Gastroesophageal sphincter (tissue), 3 donors: ENCODE data around the gene S100B.

ENCODE experiments used
- EP300 ChIP-seq: sonication (generic); formaldehyde crosslinking; IDR thresholded peaks from one replicate; pipeline ENCODE4 v1.6.1; 2017; ENCODE audit warnings: antibody characterized with exemption, mild to moderate bottlenecking
- POLR2A ChIP-seq, 2 donors: fragments of 450-650 bp; IDR thresholded peaks; one replicate each; pipeline ENCODE4 v1.6.1; 2017; ENCODE audit warnings: antibody characterized with exemption in 2 of 2, mild to moderate bottlenecking in 2 of 2, moderate library complexity in 1 of 2
- POLR2AphosphoS5 ChIP-seq: sonication (generic); formaldehyde crosslinking; IDR thresholded peaks from one replicate; pipeline ENCODE4 v1.6.1; 2017; ENCODE audit warnings: antibody characterized with exemption
- TF ChIP-seq, protein P1 (sequence below), 4 experiments: fragments of 200-600 bp in 2 of 4; fragments of 450-650 bp in 2 of 4; sonication (generic) in 1 of 4; IDR thresholded peaks; one replicate each; pipeline ENCODE4 v1.5.1; 2017 to 2019; ENCODE audit warnings: antibody characterized with exemption in 4 of 4, mild to moderate bottlenecking in 2 of 4, moderate library complexity in 2 of 4

DNA sequence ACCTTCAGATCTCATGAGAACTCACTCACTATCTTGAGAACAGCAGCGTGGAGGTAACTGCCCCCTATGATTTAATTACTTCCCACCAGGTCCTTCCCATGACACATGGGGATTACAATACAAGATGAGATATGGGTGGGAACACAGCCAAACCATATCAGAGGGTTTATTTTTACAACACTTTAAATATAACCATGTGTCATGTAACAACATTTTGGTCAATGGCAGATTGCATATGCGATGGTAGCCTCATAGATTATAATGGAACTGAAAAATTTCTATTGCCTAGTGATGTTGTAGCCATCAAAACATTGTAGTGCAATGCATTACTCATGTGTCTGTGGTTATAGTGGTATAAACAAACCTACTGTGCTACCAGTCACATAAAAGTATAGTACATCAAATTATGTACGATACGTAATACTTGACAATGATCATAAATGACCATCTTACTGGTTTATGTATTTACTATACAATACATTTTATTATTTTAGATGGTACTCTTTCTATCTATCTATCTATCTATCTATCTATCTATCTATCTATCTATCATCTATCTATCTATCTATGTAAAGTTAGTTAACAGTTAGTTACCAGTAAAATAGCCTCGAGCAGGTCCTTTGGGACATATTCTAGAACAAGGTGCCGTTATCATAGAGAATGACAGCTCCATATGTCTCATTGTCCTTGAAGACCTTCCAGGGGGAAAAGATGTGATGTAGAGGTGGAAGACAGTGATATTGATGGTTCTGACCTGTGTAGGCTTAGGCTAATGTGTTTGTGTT is 12.6 kb upstream of the S100B start:
- TF ChIP-seq, protein P1, sequence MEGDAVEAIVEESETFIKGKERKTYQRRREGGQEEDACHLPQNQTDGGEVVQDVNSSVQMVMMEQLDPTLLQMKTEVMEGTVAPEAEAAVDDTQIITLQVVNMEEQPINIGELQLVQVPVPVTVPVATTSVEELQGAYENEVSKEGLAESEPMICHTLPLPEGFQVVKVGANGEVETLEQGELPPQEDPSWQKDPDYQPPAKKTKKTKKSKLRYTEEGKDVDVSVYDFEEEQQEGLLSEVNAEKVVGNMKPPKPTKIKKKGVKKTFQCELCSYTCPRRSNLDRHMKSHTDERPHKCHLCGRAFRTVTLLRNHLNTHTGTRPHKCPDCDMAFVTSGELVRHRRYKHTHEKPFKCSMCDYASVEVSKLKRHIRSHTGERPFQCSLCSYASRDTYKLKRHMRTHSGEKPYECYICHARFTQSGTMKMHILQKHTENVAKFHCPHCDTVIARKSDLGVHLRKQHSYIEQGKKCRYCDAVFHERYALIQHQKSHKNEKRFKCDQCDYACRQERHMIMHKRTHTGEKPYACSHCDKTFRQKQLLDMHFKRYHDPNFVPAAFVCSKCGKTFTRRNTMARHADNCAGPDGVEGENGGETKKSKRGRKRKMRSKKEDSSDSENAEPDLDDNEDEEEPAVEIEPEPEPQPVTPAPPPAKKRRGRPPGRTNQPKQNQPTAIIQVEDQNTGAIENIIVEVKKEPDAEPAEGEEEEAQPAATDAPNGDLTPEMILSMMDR (IDR thresholded peaks at IDR 0.05), result no peak
- TF ChIP-seq POLR2AphosphoS5 (no peak), POLR2A (IDR thresholded peaks at IDR 0.05) (no peak), EP300 (no peak)
